Measurements from ENCODE around the gene TBP. TPM values are rescaled to one million over a fixed set of nuclear protein-coding genes. Genes with fewer than 3 reads are reported as not detected.

Gene TBP
- total RNA-seq, 1 donor = 11.9 TPM

DNA sequence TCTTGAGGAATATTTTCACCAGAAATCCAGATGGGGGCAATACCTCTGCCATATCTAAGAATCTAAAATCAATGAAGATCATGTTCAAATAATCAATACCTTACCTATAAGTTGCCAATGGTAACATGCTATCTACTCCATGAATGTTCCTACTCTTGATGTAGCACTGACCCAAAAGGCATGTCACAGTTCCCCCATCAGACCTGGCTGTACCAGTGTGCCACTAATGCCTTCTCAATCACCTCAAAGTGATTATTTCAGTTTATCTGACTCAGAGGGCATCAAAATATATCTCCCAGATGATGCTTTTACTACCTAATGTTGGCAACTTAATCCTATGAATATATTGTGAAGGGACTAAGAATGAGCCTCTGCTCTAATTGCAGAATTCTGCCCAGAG lies 24.7 kb downstream of the TBP start:
- peaks cover 6% of the 10 kb centered on the region for H4K20me1 ChIP-seq (ENCODE audit: insufficient read depth, low read length)
- no peak overlapping the region for H3K27ac ChIP-seq (ENCODE audit: low read depth, low read length)
- no peak overlapping the region for H3K4me2 ChIP-seq (ENCODE audit: insufficient read depth, low read length)
- no peak overlapping the region for H3K4me3 ChIP-seq (ENCODE audit: insufficient read depth, low read length)
- no peaks in the 10 kb centered on the region for H3K9me3 ChIP-seq (ENCODE audit: low read depth, low read length)
- DNase-seq (ENCODE audit: insufficient read length, low spot score, missing footprints) = no peak
- H3K36me3 ChIP-seq (ENCODE audit: insufficient read depth, low read length) = peaks cover 67% of the 10 kb centered on the region
- no peak overlapping the region for H2AFZ ChIP-seq (ENCODE audit: low read length)
- TF ChIP-seq, protein P1, sequence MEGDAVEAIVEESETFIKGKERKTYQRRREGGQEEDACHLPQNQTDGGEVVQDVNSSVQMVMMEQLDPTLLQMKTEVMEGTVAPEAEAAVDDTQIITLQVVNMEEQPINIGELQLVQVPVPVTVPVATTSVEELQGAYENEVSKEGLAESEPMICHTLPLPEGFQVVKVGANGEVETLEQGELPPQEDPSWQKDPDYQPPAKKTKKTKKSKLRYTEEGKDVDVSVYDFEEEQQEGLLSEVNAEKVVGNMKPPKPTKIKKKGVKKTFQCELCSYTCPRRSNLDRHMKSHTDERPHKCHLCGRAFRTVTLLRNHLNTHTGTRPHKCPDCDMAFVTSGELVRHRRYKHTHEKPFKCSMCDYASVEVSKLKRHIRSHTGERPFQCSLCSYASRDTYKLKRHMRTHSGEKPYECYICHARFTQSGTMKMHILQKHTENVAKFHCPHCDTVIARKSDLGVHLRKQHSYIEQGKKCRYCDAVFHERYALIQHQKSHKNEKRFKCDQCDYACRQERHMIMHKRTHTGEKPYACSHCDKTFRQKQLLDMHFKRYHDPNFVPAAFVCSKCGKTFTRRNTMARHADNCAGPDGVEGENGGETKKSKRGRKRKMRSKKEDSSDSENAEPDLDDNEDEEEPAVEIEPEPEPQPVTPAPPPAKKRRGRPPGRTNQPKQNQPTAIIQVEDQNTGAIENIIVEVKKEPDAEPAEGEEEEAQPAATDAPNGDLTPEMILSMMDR (IDR thresholded peaks at IDR 0.05; ENCODE audit: extremely low read depth, low read depth, low read length) = no peak
- peaks cover 5% of the 10 kb centered on the region for H3K4me1 ChIP-seq (ENCODE audit: insufficient read depth, low read length)
- H3K27me3 ChIP-seq (ENCODE audit: insufficient read depth, low read length) = no peaks in the 10 kb centered on the region
- H3K79me2 ChIP-seq (ENCODE audit: insufficient read depth, low read length) = peaks cover 23% of the 10 kb centered on the region

DNA sequence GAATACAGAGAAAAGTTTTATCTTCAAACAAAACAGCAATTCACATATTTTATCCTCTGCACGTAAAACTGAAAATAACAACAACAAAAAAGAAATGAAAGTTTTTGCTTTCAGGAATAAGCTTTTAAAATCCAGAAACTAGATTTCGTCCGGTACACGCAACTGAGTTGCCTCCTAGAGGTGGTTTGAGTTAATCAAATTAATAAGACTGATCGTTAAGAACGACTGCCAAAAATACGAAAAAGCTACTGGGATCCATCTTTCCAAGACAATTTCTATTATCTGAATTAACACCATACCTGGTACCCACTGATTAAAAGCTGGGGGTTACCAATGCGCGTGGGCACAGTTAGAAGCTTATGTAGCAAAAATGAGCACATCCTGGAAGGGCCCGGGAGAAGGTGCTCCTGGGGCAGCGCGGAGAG lies 29.6 kb downstream of the TBP start:
- TF ChIP-seq, protein P1 (IDR thresholded peaks at IDR 0.05; ENCODE audit: extremely low read depth, low read depth, low read length) = peak; percentile 8
- H4K20me1 ChIP-seq (ENCODE audit: insufficient read depth, low read length) = peaks cover 6% of the 10 kb centered on the region
- peak overlapping the region; percentile 90 for H3K4me3 ChIP-seq (ENCODE audit: insufficient read depth, low read length)
- H3K4me1 ChIP-seq (ENCODE audit: insufficient read depth, low read length) = peaks cover 11% of the 10 kb centered on the region
- peak overlapping the region; percentile 74 for H3K27ac ChIP-seq (ENCODE audit: low read depth, low read length)
- H3K79me2 ChIP-seq (ENCODE audit: insufficient read depth, low read length) = peaks cover 37% of the 10 kb centered on the region
- H2AFZ ChIP-seq (ENCODE audit: low read length) = peak overlapping the region; percentile 98
- DNase-seq (ENCODE audit: insufficient read length, low spot score, missing footprints) = no peak
- H3K36me3 ChIP-seq (ENCODE audit: insufficient read depth, low read length) = peaks cover 28% of the 10 kb centered on the region
- H3K4me2 ChIP-seq (ENCODE audit: insufficient read depth, low read length) = peak overlapping the region; percentile 91
- H3K9me3 ChIP-seq (ENCODE audit: low read depth, low read length) = no peaks in the 10 kb centered on the region
- no peaks in the 10 kb centered on the region for H3K27me3 ChIP-seq (ENCODE audit: insufficient read depth, low read length)

DNA sequence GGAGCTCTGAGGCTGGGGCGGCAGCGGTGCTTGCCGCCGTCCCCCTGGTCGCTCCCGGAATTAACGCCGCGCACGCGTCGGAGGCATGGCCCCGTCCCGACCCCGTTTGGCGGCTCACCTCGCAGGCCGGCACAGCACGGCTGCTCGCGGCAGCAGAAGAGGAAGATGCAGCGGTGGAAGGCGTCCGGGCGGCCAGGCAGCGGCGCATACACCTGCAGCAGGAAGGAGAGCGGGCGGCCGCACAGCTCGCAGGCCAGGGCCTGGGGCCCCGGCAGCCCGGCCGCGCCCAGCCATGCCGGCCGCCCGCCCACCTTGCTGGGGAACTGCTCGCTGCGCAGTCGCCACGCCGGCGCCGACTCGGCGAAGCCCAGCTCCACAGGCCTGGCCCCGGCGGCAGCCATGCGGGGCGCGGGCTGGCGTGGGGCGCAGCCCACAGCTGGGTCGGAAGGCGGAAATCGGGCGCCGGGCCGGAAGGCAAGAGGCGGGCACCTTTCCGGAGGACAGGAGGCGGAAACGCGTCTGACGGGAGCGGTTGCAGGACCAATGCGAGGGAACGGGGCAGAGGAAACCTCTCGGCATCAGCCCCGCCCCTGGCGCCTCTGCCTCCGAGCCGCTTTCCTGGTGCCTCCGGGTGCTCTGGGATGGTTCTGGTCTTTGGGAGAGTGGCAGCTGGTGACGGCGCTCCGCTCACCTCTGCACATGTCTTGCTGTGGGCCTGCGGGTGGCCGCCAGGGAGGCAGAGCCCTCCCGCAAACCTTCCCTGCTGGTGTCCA lies 30.2 kb downstream of the TBP start, which contains the start of gene PDCD2:
Gene PDCD2, minus strand, starts transcription at position 457 of the 773 bp plus-strand sequence. Its CDS starts 56 bp downstream, at position 401.
- peaks cover 37% of the 10 kb centered on the region for H3K79me2 ChIP-seq (ENCODE audit: insufficient read depth, low read length)
- peak within 1 kb of the TSS; percentile 90 for H3K4me3 ChIP-seq (ENCODE audit: insufficient read depth, low read length)
- H3K36me3 ChIP-seq (ENCODE audit: insufficient read depth, low read length) = peaks cover 25% of the 10 kb centered on the region
- peaks cover 6% of the 10 kb centered on the region for H4K20me1 ChIP-seq (ENCODE audit: insufficient read depth, low read length)
- H3K27me3 ChIP-seq (ENCODE audit: insufficient read depth, low read length) = no peaks in the 10 kb centered on the region
- DNase-seq (ENCODE audit: insufficient read length, low spot score, missing footprints) = peak; percentile 98
- H3K4me2 ChIP-seq (ENCODE audit: insufficient read depth, low read length) = peak within 1 kb of the TSS; percentile 91
- peak within 1 kb of the TSS; percentile 98 for H2AFZ ChIP-seq (ENCODE audit: low read length)
- peaks cover 11% of the 10 kb centered on the region for H3K4me1 ChIP-seq (ENCODE audit: insufficient read depth, low read length)
- no peaks in the 10 kb centered on the region for H3K9me3 ChIP-seq (ENCODE audit: low read depth, low read length)
- TF ChIP-seq, protein P1 (IDR thresholded peaks at IDR 0.05; ENCODE audit: extremely low read depth, low read depth, low read length) = no peak
- H3K27ac ChIP-seq (ENCODE audit: low read depth, low read length) = peak within 1 kb of the TSS; percentile 74

DNA sequence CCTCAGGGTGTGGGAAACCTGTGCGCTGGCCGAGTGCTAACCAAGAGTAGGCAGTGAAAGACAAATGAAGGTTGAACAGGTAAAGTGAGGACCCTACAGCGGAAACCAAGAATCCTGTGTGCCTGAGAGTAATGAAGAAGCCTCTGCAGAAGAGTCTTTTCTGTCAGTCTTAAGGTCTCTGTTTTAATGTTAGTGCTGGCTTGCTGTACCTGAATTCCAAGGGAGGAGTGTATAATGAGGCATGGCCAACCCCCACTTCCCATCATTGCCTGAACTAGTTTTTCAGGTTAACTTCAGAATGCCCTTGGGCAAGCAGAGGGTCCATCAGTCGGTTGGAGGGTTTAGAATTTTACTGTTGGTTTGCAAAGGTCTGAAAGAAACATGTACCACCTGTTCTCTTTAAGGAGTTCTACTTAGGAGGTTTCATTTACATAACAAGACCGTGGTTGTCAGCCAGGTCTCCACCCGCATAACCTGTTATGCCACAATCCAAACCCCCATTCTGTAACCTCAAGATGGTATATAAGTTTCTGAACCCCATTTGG lies 30.9 kb downstream of the TBP start:
- TF ChIP-seq, protein P1 (IDR thresholded peaks at IDR 0.05; ENCODE audit: extremely low read depth, low read depth, low read length) = no peak
- peaks cover 11% of the 10 kb centered on the region for H3K4me1 ChIP-seq (ENCODE audit: insufficient read depth, low read length)
- peaks cover 25% of the 10 kb centered on the region for H3K36me3 ChIP-seq (ENCODE audit: insufficient read depth, low read length)
- H3K4me3 ChIP-seq (ENCODE audit: insufficient read depth, low read length) = peak overlapping the region; percentile 90
- H3K4me2 ChIP-seq (ENCODE audit: insufficient read depth, low read length) = peak overlapping the region; percentile 91
- peak overlapping the region; percentile 64 for H3K27ac ChIP-seq (ENCODE audit: low read depth, low read length)
- no peaks in the 10 kb centered on the region for H3K9me3 ChIP-seq (ENCODE audit: low read depth, low read length)
- peaks cover 6% of the 10 kb centered on the region for H4K20me1 ChIP-seq (ENCODE audit: insufficient read depth, low read length)
- no peaks in the 10 kb centered on the region for H3K27me3 ChIP-seq (ENCODE audit: insufficient read depth, low read length)
- H2AFZ ChIP-seq (ENCODE audit: low read length) = peak overlapping the region; percentile 98
- peaks cover 37% of the 10 kb centered on the region for H3K79me2 ChIP-seq (ENCODE audit: insufficient read depth, low read length)
- no peak for DNase-seq (ENCODE audit: insufficient read length, low spot score, missing footprints)
